PFSK-1 (cell line): ENCODE data around the gene DYNLT1.

Experiments
- FOXP2 ChIP-seq: optimal IDR thresholded peaks from 2 replicates; pipeline ENCODE3; 2011; ENCODE audit warnings: borderline replicate concordance, control low read depth, inconsistent platforms; ENCODE audit not compliant: insufficient read depth; ENCODE audit errors: extremely low read length, extremely low read depth
- POLR2AphosphoS5 ChIP-seq: IDR thresholded peaks from 2 replicates; pipeline ENCODE4 v1.6.1; 2012; ENCODE audit warnings: low read depth, mild to moderate bottlenecking, control low read depth, low read length, moderate library complexity
- REST ChIP-seq, 2 experiments: IDR thresholded peaks; 2 replicates each; pipeline versions ENCODE4 v1.6.1 to v1.8.0; 2011 to 2012; ENCODE audit warnings: low read depth in 2 of 2, low read length in 2 of 2, control low read depth in 1 of 2, inconsistent platforms in 1 of 2, mild to moderate bottlenecking in 1 of 2, moderate library complexity in 1 of 2; ENCODE audit not compliant: insufficient read depth in 1 of 2
- SIN3A ChIP-seq: IDR thresholded peaks from 2 replicates; pipeline ENCODE4 v1.6.1; 2012; ENCODE audit warnings: mild to moderate bottlenecking, low read length, moderate library complexity, borderline replicate concordance; ENCODE audit not compliant: insufficient read depth
- TAF1 ChIP-seq: IDR thresholded peaks from 2 replicates; pipeline ENCODE4 v1.6.1; 2012; ENCODE audit warnings: low read length, control low read depth, borderline replicate concordance; ENCODE audit not compliant: insufficient read depth

- no peak for TF ChIP-seq REST (IDR thresholded peaks at IDR 0.05; ENCODE audit: insufficient read depth in 1 of 2, low read depth in 2 of 2, low read length in 2 of 2)
- TF ChIP-seq POLR2AphosphoS5 = no peak
- TF ChIP-seq TAF1 = no peak
- no peak for TF ChIP-seq SIN3A
- TF ChIP-seq FOXP2 = no peak
Observed at GRCh38 chr6:158627940-158628211, 16.7 kb downstream of the DYNLT1 start.
